ENCODE data around the gene USP37. TPM values are rescaled to one million over a fixed set of nuclear protein-coding genes. Genes with fewer than 3 reads are reported as not detected.
"Not testable (repeated sequence)": the region's sequence is repeated elsewhere in the genome, so short reads cannot be mapped to it uniquely, and the experiment has no call there.

Gene USP37
- polyA plus RNA-seq, 6 donors from 2014 or later = 3.0 to 19.1 (median 12.3) TPM

DNA sequence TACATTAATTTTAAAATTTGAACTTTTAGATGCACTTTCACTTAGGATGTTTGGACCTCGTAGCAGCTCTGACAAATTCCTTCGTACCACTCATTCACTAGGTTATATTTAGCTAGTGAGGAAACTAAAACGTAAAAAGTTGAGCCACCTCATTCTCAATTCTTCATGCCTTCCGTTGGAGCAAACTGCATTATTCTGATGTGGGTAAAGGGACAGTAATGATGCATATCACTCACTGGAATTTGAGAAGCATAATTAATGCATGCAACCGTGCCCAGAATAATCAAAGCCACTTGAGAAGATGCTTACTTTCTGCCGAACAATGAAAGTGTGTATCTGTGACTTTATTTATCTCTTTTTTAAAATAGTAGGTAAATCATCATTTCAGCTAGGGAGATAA, 2.7 kb upstream of the USP37 start:
- no peaks in the 10 kb centered on the region for H3K36me3 Mint-ChIP-seq
- no peak for DNase-seq

DNA sequence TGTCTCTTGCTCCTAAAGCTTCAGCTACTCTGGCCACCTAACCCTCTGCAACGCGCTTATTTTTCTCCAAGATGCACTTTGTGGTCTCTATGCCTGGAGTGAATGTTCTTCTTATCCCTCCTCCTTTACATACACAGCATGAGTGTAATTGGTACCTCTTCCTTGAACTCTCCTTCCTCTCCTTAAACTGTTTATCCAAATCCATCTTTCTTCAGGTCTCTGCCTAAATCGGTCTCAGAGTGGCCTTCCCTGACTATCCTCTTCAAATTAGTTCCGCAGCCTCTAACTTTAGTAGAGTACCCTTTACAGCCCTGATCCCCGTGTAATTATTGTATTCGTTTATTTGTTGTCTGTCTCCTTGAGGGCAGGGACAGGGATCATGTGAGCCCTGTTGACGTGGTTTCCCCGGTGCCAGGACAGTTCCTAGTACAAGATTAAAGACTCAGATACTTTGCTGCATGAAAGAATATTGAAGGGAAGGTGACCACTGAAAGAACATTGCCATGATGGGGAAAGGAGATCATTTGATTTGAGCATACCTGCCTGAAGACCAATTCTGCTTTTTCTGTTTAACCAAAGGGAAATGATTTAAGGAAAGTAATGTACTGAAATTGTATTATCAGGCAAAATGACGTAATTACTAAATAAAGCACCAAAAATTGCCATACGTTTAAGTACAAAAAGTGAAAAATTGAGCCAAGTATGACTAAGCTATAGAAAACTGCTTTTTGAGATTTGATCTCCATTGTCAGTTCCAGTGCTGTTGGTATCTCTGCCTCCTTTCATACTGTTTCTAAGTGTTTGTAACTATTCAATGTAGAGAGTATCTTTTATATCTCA, 1.7 kb upstream of the USP37 start:
- ATAC-seq (ENCODE audit: low read depth in 2 of 2) (no peak), DNase-seq (peak; percentile 1)
- Mint-ChIP-seq H3K4me3 (peak overlapping the region; percentile 89 to 99 (median 98)), H3K27ac (peak overlapping the region; percentile 97 to 100 (median 100)), H3K4me1 (peaks cover 43 to 62% (median 54%) of the 10 kb centered on the region in 3 donors), H3K9me3 (no peaks in the 10 kb centered on the region), H3K27me3 (no peaks in the 10 kb centered on the region), H3K36me3 (no peaks in the 10 kb centered on the region)

More for the DNA sequence above, 2.7 kb upstream of the USP37 start:
- H3K27ac Mint-ChIP-seq = peak overlapping the region; percentile 60 to 100 (median 91)
- peak overlapping the region in 6 of 8 donors; percentile 18 to 99 (median 98) for H3K4me3 Mint-ChIP-seq
- no peaks in the 10 kb centered on the region for H3K27me3 Mint-ChIP-seq
- ATAC-seq (ENCODE audit: low read depth in 2 of 2) = no peak
- peaks cover 43 to 61% (median 57%) of the 10 kb centered on the region in 3 donors for H3K4me1 Mint-ChIP-seq
- H3K9me3 Mint-ChIP-seq = no peaks in the 10 kb centered on the region

DNA sequence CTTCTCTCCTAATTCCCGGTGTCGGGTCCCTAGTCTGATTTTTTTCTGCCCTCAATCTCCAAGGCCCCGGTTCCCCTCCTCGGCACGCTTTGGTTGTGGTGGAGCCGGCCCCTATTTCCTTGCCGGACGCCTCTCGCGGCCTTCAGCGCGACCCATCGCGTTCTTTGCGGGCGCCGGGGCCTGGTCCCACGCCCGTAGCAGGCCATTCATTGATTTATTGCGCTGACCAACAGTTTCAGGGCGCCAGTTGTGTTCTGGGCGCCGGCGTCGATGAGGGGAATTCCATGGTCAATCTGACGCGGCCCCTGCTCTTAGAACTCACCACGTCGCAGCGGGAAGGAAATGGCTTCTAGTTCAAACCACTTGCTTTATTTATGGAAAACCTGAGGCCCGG, 884 bp upstream of the USP37 start:
- peak overlapping the region; percentile 89 to 99 (median 98) for H3K4me3 Mint-ChIP-seq
- H3K27ac Mint-ChIP-seq = peak overlapping the region; percentile 97 to 100 (median 100)
- H3K4me1 Mint-ChIP-seq = peaks cover 43 to 62% (median 54%) of the 10 kb centered on the region in 3 donors
- ATAC-seq (ENCODE audit: low read depth in 2 of 2) (peak; percentile 3 to 13), DNase-seq (no peak)
- H3K36me3 Mint-ChIP-seq = no peaks in the 10 kb centered on the region
- H3K9me3 Mint-ChIP-seq = no peaks in the 10 kb centered on the region
- H3K27me3 Mint-ChIP-seq = no peaks in the 10 kb centered on the region

DNA sequence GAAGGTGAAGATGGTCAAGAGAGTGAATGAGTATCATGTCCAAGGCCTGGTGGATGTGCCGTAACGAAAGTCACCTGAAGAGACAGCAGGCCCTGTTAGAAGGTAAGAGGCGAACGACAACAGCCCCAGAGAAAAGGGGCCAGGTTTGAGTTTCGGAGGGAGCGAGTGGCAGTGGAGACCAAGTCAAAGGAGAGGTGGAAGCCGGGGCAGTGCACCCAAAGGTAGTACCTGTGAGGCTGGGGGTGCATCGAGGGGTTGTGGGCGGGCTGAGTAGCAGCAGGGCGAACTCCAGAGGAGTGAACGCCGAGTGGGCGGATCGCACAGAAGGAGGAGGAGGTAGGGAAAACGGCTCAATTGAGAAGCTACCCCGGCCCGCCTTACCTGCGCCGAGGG, 358 bp downstream of the USP37 start:
- no peak for DNase-seq
- H3K27ac Mint-ChIP-seq = peak overlapping the region; percentile 97 to 100 (median 100)
- H3K27me3 Mint-ChIP-seq = no peaks in the 10 kb centered on the region
- H3K4me1 Mint-ChIP-seq = peaks cover 43 to 61% (median 54%) of the 10 kb centered on the region in 3 donors
- no peaks in the 10 kb centered on the region for H3K36me3 Mint-ChIP-seq
- H3K9me3 Mint-ChIP-seq = no peaks in the 10 kb centered on the region
- ATAC-seq (ENCODE audit: low read depth in 2 of 2) = peak; percentile 59 to 63
- H3K4me3 Mint-ChIP-seq = peak overlapping the region; percentile 89 to 99 (median 98)

DNA sequence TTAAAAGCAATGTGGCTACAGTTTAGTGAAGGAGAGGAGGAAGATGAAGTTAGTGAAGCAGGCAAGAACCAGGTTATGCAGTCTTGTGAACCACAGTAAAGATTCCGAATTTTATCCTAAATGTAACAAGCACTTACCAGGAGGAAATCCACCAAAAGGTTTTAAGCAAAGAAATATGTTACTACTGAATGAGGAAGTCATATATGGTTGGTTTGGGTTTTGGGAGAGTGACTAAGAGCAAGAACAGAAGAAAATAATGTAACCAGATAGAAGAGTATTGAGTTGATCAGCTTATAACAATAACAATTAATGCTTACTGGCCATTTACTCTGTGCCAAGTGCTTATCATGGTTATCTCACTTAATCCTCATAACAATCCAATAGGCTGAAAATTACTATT, 1.9 kb downstream of the USP37 start:
- Mint-ChIP-seq H3K9me3 (no peaks in the 10 kb centered on the region), H3K4me3 (peak overlapping the region in 7 of 8 donors; percentile 22 to 99 (median 97)), H3K4me1 (peaks cover 42 to 53% (median 51%) of the 10 kb centered on the region in 3 donors), H3K36me3 (peaks cover 6 to 8% of the 10 kb centered on the region in 2 donors), H3K27ac (peak overlapping the region; percentile 80 to 100 (median 98)), H3K27me3 (no peaks in the 10 kb centered on the region)
- DNase-seq (no peak), ATAC-seq (ENCODE audit: low read depth in 2 of 2) (no peak)

DNA sequence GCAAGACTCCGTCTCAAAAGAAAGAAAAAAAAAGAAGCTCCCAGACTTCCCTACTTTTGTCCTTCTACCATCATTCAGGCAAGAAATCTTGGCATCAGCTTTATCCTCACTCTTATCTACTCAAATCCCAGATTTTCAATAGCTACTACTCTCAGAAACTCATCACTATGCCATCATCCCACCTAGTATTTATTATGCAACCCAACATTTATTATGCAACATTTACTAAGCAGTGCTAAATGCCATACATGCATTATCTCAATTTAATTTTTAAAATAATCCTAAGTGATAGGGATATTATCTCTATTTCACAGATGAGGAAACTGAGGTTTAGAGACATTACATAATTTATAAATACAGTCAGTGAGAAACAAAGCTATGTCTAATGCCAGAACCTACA, 4.1 kb downstream of the USP37 start:
- Mint-ChIP-seq H3K4me3 (no peak overlapping the region), H3K36me3 (peaks cover 6 to 11% of the 10 kb centered on the region in 2 donors), H3K27me3 (no peaks in the 10 kb centered on the region), H3K27ac (peak overlapping the region in 1 of 6 donors; percentile 24), H3K4me1 (peaks cover 22 to 31% (median 30%) of the 10 kb centered on the region in 3 donors), H3K9me3 (no peaks in the 10 kb centered on the region)
- DNase-seq (no peak), ATAC-seq (ENCODE audit: low read depth in 2 of 2) (no peak)

DNA sequence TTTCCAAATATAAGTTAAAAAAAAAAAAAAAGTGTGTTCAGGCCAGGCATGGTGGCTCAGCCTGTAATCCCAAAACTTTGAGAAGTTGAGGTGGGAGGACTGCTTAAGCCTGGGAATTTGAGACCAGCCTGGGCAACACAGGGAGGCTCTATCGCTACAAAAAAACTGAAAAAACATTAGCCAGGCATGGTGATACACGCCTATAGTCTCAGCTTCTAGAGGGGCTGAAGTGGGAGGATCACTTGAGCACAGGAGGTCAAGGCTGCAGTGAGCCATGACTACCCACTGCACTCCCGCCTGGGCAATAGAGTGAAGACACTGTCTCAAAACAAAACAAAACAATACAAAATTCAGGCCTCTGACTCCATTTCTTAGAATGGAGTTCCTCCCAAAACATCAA, 9.2 kb downstream of the USP37 start:
- Mint-ChIP-seq H3K27ac (peak overlapping the region in 2 of 6 donors; percentile 14 to 56), H3K36me3 (peaks cover 20% of the 10 kb centered on the region in 2 donors), H3K4me3 (peak overlapping the region in 1 of 8 donors; percentile 11), H3K4me1 (peaks cover 0 to 10% (median 7%) of the 10 kb centered on the region in 3 donors), H3K9me3 (no peaks in the 10 kb centered on the region), H3K27me3 (no peaks in the 10 kb centered on the region)
- ATAC-seq (ENCODE audit: low read depth in 2 of 2) = no peak
- DNase-seq = no peak

DNA sequence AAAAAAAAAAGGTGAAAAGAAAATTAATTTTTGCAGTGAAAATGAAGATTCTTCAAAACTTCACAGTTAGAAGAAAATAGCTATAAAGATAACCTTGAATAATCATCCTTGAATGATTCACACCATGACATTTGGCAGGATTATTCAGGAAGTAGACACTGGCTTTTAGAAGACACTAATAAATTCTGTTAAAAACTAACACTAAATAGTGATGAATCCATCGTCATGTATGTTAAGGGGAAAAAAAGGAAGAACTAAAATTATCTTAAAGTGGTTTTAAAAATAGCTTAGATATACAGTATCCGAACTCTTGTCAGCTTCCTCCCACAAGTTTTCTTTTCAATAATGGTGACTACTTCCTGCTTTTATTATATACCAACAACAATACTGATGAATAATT, 10.2 kb downstream of the USP37 start:
- ATAC-seq (ENCODE audit: low read depth in 2 of 2) = no peak
- Mint-ChIP-seq H3K27ac (peak overlapping the region in 2 of 6 donors; percentile 24 to 56), H3K4me1 (peaks cover 0 to 10% (median 7%) of the 10 kb centered on the region in 3 donors), H3K4me3 (no peak overlapping the region), H3K9me3 (no peaks in the 10 kb centered on the region), H3K27me3 (no peaks in the 10 kb centered on the region), H3K36me3 (peaks cover 24 to 26% of the 10 kb centered on the region in 2 donors)
- DNase-seq = no peak

DNA sequence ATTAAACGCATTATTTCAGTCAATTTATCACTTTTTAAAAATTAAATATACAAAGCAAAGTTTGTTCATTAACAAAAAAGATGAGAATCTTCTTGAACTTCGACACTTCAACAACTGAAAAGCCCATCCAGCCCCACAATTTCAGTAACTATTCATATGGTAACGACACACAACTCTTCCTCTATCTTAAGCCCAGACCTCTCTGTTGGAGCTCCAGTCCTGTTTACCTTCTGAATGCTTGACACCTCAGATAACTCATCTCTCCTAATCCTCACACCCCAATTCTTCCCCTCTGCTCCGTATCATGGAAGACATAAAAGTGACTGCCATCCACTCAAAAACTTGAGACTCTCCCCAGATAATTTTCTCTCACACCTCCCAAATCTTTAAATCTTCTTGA, 12.6 kb downstream of the USP37 start:
- Mint-ChIP-seq H3K27ac (peak overlapping the region in 4 of 6 donors; percentile 27 to 92 (median 48)), H3K9me3 (no peaks in the 10 kb centered on the region), H3K27me3 (no peaks in the 10 kb centered on the region), H3K4me3 (no peak overlapping the region), H3K4me1 (peaks cover 0 to 6% (median 3%) of the 10 kb centered on the region in 3 donors), H3K36me3 (peaks cover 24 to 28% of the 10 kb centered on the region in 2 donors)
- ATAC-seq (ENCODE audit: low read depth in 2 of 2) = no peak
- no peak for DNase-seq

DNA sequence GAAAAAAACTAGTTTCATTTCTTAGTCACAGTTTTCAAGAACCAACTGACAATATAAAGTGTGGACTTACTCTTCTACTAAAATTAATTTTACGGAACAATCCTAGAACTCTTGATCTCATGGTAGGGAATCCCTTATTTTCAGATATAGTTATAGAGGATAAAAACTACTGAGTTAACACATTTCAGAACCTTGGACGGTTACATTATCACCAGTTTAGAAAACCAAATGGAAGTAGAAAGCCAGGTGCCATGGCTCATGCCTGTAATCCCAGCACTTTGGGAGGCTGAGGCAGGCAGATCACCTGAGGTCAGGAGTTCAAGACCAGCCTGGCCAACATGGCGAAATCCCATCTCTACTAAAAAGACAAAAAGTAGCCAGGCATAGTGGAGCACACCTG, 13.9 kb downstream of the USP37 start:
- H3K4me3 Mint-ChIP-seq; H3K27ac Mint-ChIP-seq; H3K4me1 Mint-ChIP-seq; DNase-seq; H3K9me3 Mint-ChIP-seq; H3K27me3 Mint-ChIP-seq; ATAC-seq (ENCODE audit: low read depth in 2 of 2): not testable (repeated sequence)
- peaks cover 24 to 28% of the 10 kb centered on the region in 2 donors for H3K36me3 Mint-ChIP-seq

DNA sequence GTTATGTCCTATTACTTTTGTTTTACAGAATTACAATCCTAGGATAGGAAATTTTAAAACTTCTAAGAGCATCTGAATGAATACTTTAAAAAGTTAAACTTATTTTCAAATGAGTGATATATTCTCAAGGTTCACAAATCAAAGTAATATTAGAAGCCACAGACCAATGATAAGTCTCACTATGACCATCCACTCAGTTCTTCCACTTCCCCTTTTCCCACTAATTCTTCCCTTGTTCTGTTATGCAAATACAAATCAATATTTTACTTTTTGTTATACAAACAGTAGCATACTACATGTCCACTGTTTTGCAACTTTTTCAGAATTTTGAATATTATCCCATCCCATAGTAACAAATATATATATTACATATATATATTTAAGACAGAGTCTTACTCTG, 20.2 kb downstream of the USP37 start:
- no peak for ATAC-seq (ENCODE audit: low read depth in 2 of 2)

DNA sequence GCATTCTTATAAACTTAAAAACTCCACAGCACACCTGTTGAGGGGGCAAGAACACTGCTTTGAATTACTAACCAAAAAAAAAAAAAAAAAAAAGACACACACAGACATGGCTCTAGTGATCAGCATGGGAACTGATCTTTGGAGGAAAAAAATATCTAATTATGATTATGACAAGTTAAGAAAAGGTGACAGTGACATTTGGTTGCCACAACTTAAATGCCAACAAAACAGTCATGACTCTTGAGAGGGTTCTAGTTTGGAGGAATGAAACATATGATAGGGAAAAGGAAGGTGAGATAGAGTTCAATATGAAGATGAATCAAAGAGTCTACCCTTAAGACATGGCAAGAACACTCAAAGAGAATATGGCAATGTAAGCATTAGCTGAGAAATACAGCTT, 20.6 kb downstream of the USP37 start:
- ATAC-seq (ENCODE audit: low read depth in 2 of 2) = no peak
- Mint-ChIP-seq H3K27ac (peak overlapping the region in 1 of 6 donors; percentile 27), H3K4me3 (no peak overlapping the region), H3K9me3 (no peaks in the 10 kb centered on the region), H3K4me1 (no peaks in the 10 kb centered on the region), H3K27me3 (no peaks in the 10 kb centered on the region), H3K36me3 (peaks cover 22 to 25% of the 10 kb centered on the region in 2 donors)
- DNase-seq = no peak

More for the DNA sequence above, 20.2 kb downstream of the USP37 start:
- Mint-ChIP-seq H3K4me3 (no peak overlapping the region), H3K9me3 (no peaks in the 10 kb centered on the region), H3K4me1 (no peaks in the 10 kb centered on the region), H3K27ac (no peak overlapping the region), H3K36me3 (peaks cover 25 to 30% of the 10 kb centered on the region in 2 donors), H3K27me3 (no peaks in the 10 kb centered on the region)
- DNase-seq = no peak

DNA sequence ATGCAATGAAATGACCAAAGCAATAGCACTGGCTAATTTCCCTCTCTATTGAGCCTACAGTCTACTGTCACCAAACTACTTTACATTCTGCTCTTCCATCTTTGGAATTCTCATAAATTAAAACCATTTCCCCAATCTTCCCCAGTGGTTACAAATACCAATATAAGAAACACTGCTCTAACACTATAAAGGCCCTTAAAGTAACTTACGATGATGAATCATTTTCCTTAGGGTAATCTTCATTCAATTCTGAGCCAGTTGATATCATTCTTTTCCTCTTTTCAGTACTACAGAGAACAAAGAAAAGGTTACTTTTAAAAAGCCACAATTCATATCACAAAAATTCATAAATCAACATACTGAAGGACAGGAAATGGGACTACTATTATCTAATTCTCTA, 22.1 kb downstream of the USP37 start:
- ATAC-seq (ENCODE audit: low read depth in 2 of 2) (no peak), DNase-seq (no peak)
- Mint-ChIP-seq H3K36me3 (peaks cover 17 to 34% of the 10 kb centered on the region in 2 donors), H3K27me3 (no peaks in the 10 kb centered on the region), H3K4me1 (peaks cover 0 to 3% (median 0%) of the 10 kb centered on the region in 3 donors), H3K9me3 (no peaks in the 10 kb centered on the region), H3K27ac (peak overlapping the region in 2 of 6 donors; percentile 3 to 8), H3K4me3 (no peak overlapping the region)

DNA sequence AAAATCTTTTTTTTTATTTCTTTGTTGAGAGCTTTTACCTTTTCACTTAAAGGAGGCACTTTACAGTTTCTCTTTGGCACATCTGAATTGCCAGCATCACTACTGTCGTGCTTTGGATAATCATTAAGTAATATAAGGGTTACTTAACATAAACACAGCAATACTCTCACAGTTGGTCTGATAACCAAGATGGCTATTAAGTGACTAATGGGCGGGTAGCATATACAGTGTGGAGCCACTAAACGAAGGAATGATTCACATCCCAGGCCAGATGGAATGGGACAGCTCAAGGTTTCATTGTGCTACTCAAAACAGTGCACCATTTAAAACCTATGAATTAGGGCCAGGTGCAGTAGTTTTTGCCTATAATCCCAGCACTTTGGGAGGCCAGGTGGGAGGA, 28.1 kb downstream of the USP37 start:
- Mint-ChIP-seq H3K4me1 (peaks cover 0 to 7% (median 0%) of the 10 kb centered on the region in 3 donors), H3K4me3 (no peak overlapping the region), H3K27ac (no peak overlapping the region), H3K27me3 (no peaks in the 10 kb centered on the region), H3K9me3 (no peaks in the 10 kb centered on the region), H3K36me3 (peaks cover 5 to 42% of the 10 kb centered on the region in 2 donors)
- ATAC-seq (ENCODE audit: low read depth in 2 of 2) (no peak), DNase-seq (no peak)

Measured in naive B cell (primary cell).